HG03280 (cell line): Measurements from ENCODE around the gene DEFB123.

Experiments
- ATAC-seq: cut with Tn5 transposase; IDR thresholded peaks from one replicate; pipeline ENCODE4 v1.9.1; 2021; ENCODE audit warnings: mild to moderate bottlenecking, moderate library complexity; ENCODE audit not compliant: unreplicated experiment

DEFB123 gene

GRCh38 chr20:31473331-31474096 is 33.1 kb downstream of the DEFB123 start:
- no peak for ATAC-seq

- ATAC-seq: no peak
Measured at GRCh38 chr20:31474097-31474436, 33.6 kb downstream of the DEFB123 start.

- ATAC-seq: no peak
Measured at GRCh38 chr20:31474758-31475427, 34.5 kb downstream of the DEFB123 start, which contains the start of the genes DEFB124 and REM1. TSS of gene DEFB124 (minus strand) at chr20:31475127. CDS start at chr20:31473013, 2,114 bp downstream. TSS of gene REM1 (plus strand) at chr20:31475288. CDS start at chr20:31476446, 1,158 bp downstream.

GRCh38 chr20:31475472-31476293 is 35.3 kb downstream of the DEFB123 start:
- ATAC-seq: no peak

GRCh38 chr20:31476294-31476585 is 35.8 kb downstream of the DEFB123 start:
- ATAC-seq: no peak

GRCh38 chr20:31476643-31477215 is 36.3 kb downstream of the DEFB123 start:
- no peak for ATAC-seq

- no peak for ATAC-seq
Measured at GRCh38 chr20:31484001-31484400, 43.6 kb downstream of the DEFB123 start.

- no peak for ATAC-seq
Measured at GRCh38 chr20:31485450-31486339, 45.3 kb downstream of the DEFB123 start.

- ATAC-seq: no peak
Measured at GRCh38 chr20:31488115-31488514, 47.7 kb downstream of the DEFB123 start.

GRCh38 chr20:31489152-31489551 is 48.7 kb downstream of the DEFB123 start:
- ATAC-seq: no peak

GRCh38 chr20:31490752-31491151 is 50.3 kb downstream of the DEFB123 start:
- ATAC-seq: no peak

- ATAC-seq: no peak
Measured at GRCh38 chr20:31494131-31494530, 53.7 kb downstream of the DEFB123 start.

GRCh38 chr20:31496761-31497295 is 56.4 kb downstream of the DEFB123 start:
- no peak for ATAC-seq

GRCh38 chr20:31497838-31498540 is 57.6 kb downstream of the DEFB123 start:
- no peak for ATAC-seq
